ENCODE data around the gene C10orf105.

C10orf105 gene

GRCh38 chr10:71750986-71751385, 31.4 kb upstream of the C10orf105 start:
- DNase-seq: no peak

DNA sequence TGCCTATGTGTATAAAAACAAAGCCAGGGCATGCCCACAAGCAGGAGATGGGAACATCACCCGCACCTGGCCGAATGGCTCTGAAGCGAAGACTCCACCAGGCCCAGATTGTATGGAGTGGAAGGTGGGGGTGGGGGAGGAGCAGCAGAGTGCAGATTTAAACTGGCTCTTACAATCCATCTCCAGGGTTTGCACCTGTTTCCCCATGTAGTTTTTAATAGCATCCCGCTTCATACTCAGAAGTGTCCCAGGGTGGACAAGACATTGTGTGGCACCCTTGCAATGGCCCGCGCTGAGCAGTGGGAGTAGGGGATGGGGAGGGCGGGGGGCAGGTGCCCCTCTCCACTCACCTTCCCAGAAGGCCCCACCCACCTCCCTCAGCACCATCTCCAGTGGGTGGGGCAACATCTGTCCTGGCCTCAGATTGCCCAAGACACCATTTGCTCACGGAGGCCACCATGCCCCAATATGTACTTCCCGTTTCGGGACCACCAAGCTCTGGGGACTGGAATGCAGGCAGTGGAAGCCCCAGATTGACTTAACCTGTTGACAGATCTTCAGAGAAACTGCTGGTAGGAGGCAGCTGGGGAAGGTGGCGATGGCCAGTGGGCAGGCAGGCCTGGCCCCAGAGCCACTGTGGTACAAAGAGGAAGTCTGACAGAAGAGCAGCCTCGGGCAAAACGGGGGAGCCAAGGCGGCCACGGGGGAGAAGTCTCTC, 30.7 kb upstream of the C10orf105 start:
- no peak for DNase-seq

DNA sequence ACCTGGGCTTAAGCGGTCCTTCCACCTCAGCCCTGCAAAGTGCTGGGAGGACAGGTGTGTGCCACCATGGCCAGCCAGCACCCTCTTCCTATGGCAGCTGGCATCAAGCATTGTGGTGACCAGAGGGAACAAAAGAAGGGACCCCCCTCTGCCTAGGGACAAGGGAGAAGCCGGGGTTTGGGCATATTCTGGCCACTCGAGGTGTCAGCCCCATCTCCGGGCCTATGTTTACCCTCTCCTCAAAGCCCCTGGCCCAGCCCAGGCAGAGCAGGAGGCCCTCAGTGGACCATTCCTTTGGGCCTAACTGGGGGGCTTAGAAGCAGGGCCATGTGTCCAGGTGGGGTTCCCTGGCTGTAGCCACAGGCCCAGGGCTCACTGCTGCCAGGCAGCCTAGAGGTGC, 29.8 kb upstream of the C10orf105 start:
- DNase-seq: no peak

- DNase-seq: no peak
These were observed 29.2 kb upstream of the C10orf105 start for GRCh38 chr10:71748671-71749191.

DNA sequence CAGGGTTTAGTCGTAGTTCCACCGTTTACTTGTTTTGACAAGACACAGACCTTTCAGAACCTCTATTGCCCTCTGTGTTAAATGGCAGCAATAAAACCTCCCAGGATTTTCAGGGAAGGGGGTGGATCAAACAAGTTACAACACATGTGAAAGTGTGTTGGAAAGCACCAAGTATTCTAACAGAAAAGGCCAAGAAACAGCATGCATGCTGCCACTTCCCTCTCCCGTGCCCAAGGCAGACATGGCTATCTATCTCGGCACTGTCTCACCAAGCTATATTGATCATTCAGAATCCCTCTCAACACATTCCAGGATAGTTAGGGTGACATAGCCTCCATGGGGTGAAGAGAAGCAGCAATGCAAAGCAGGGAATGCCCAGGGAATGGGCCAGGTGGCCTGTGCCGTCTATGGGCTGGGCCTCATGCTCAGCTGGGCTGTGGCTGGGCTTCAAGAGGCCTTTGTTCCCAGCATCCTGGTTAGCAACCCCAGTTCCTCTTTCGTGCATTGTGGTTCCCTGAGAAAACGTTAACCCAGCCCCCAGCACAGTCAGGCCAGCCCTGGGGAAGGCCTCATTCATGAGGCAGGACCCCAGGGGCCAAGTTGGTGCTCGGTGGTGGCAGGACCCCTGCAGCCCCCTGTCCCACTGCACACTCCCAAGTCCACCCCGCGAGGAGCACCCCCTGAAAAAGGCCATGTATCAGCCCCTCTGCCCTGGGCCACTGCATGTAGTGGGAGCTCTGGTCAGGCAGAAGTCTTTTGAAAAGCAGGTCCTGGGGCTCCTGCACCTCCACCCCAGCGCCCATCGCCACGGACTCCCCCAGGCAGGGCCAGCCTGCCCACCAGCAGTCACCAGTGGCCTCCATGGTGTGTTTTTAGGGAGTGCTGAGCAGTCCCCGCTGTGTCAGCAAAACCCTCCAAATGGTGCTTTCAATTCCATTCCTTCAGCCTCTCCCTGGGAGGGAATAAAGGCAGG, 28.3 kb upstream of the C10orf105 start:
- no peak for DNase-seq

DNA sequence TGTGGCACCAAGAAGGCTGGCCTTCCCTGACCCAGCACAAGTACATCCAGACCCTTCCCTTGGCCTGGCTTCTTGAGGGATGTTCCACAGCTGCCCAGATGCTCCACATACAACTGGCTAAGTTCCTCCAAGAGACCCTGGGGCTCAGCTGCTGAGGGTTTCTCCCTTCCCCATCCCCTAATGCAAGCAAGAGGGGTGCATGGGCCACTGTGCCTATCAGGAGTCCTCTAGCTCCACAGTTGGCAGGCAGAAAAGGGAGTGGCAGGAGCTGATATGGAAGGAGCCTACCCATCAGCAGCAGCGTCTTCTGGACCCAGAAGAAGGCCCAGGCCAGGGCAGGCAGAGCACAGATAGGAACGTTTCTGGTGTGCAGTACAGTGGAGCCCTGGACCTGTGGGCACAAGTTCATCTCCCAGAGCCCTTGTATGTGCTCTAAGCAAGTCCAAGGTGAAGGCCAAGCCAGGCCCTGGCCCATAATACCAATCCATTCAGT, 27.5 kb upstream of the C10orf105 start:
- no peak for DNase-seq

- no peak for DNase-seq
These were observed 26.9 kb upstream of the C10orf105 start for GRCh38 chr10:71746344-71747037.

GRCh38 chr10:71745664-71746250, 26.2 kb upstream of the C10orf105 start:
- no peak for DNase-seq

GRCh38 chr10:71744897-71745663, 25.5 kb upstream of the C10orf105 start:
- no peak for DNase-seq

GRCh38 chr10:71743866-71744265, 24.3 kb upstream of the C10orf105 start:
- DNase-seq: no peak

GRCh38 chr10:71743089-71743838, 23.7 kb upstream of the C10orf105 start:
- no peak for DNase-seq

DNA sequence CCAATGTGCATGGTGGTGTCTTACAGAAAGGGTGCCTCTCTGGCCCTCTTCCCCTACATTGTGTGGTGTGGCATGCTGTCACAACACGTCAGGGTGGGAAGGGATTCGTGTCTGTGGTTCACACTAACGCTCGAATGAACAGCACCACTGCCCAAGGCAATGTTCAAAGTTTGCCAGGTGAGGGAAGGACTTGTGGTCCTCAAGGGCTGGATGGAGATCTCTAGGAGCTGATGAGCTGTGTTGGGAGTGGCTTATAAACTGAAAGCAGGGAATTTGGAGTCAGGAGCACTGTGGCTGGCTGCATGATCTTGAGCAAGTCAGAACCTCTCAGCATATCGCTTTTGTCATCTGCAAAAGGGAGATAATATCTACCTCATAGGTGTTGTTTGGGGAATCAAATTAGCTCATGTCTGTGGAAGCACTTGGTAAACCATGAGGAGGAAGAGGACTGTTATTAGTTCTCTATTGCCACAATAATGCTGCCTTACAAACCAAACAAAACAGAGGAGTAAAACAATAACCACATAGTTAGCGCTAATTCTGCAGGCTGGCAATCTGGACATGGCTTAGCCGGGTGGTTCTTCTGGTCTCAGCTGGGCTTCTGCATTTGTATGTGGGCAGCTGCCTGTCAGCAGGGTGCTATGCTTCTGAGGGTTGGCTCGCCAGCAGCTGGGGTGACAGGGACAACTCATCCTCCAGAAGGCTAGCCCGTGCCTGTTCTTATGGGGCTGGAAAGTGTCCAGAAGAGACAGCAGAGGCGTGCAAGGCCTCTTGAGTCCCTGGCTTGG, 22.9 kb upstream of the C10orf105 start:
- DNase-seq: no peak

- no peak for DNase-seq
These were observed 22.1 kb upstream of the C10orf105 start for GRCh38 chr10:71741671-71742070.

DNA sequence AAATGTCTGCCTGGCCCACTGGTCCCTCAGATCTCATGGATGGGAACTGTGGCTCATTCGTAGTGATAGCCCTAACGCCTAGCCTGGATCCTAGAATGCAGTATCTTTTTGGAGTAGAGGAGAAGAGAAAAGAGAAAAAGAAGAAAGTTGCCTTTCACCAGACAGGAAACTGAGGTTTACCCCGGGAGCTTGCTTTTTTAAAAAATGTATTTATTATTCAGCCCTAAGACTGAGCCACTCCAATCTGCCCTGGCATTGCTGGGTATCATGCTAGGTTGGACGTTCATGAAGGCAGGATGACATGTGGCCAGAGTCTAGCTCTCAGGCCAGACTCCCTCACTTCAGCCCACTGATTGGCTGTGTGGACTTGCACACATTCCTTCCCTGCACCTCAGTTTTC, 21.5 kb upstream of the C10orf105 start:
- DNase-seq: no peak

- no peak for DNase-seq
These were observed 20.6 kb upstream of the C10orf105 start for GRCh38 chr10:71740069-71740653.

- no peak for DNase-seq
These were observed 19.9 kb upstream of the C10orf105 start for GRCh38 chr10:71739358-71739900.

DNA sequence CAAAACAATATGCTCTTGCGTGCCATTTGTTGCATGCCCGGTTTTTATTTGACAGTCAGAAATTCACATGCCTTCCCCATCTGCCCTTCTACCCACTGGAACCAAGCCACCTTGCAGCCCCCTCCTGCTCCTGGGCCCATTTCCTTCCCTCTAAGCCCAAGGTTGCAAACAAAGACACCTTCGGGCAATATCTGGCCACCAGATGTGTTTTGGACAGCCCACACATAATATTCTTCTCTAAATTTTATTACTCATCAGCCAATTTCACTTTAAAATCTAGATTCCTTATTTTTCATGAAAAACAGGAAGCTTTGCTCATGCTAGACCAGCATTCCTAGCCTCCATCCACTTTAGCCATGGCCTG, 18.2 kb upstream of the C10orf105 start:
- DNase-seq: no peak

GRCh38 chr10:71737001-71737833, 17.6 kb upstream of the C10orf105 start:
- DNase-seq: no peak

DNA sequence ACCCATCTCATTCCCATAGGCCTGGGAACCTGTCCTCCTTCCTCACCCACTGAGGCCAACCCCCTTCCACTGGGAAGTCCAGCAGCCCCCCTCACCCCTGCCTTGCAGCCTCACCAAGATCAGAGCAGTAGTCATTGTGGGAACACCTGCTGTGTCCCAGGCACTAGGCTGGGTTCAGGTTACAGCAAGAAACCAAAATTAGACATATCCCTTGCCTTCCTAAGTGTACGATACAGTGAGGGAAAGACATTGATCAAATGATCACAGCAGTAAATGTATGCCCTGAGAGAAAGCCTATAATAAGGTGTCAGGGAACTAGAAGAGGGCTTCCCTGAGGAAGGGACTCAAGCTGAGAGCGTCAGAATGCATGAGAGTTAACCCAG, 17.0 kb upstream of the C10orf105 start:
- DNase-seq: no peak

Data from NCI-H1417 treated with DMSO at 0.1 percent for 48 hours (cell line).